ENCODE results near the gene DLX2.

DNA sequence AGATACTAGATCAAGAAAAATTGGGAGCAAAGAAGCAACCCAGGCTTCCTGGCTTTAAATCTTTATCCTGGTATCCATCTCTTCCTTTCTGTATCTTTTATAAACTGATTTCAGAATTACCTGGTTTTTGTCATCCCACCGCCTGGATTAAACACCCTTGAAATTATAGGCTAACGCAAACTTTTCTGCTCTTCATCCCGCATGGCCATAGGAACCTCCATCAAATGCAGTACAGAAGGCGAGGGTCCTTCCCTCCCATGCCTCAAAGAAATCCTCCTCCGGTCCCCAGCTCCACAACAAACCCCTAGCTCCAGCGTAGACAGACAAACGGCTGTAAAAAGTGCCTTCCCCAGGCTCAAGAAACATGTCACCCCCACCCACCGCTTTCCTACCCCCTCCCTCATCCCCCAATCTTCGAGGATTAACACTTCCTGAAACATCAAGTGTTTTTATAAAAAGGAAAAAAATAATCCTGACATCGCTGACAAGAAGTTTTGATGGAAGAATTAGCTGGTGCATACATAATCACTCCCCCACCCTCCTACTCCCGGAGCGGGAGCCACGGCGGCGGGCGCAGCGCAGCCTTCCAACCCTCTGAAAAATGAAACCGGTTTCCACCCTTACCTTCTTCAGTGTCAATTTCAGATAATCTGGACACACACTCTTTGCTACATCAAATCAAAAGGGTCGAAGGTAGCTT, 9.8 kb downstream of the DLX2 start:
- TF ChIP-seq, protein P1, sequence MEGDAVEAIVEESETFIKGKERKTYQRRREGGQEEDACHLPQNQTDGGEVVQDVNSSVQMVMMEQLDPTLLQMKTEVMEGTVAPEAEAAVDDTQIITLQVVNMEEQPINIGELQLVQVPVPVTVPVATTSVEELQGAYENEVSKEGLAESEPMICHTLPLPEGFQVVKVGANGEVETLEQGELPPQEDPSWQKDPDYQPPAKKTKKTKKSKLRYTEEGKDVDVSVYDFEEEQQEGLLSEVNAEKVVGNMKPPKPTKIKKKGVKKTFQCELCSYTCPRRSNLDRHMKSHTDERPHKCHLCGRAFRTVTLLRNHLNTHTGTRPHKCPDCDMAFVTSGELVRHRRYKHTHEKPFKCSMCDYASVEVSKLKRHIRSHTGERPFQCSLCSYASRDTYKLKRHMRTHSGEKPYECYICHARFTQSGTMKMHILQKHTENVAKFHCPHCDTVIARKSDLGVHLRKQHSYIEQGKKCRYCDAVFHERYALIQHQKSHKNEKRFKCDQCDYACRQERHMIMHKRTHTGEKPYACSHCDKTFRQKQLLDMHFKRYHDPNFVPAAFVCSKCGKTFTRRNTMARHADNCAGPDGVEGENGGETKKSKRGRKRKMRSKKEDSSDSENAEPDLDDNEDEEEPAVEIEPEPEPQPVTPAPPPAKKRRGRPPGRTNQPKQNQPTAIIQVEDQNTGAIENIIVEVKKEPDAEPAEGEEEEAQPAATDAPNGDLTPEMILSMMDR (IDR thresholded peaks at IDR 0.05 in 4 of 5, conservative IDR thresholded peaks at IDR 0.05 in 1 of 5), result no peak
- no peak for TF ChIP-seq POLR2A (IDR thresholded peaks at IDR 0.05)

All from gastrocnemius medialis (tissue), 4 donors.